BJ (cell line): ENCODE measurements around the gene CCDC138. TPM values are rescaled to one million over a fixed set of nuclear protein-coding genes. Genes with fewer than 3 reads are reported as not detected.

Experiments used
- CTCF ChIA-PET: fragments of 350-600 bp; formaldehyde crosslinking; extraction: SDS; loops from one replicate; lab custom pipeline; 2021; ENCODE audit warnings: antibody characterized with exemption, inconsistent platforms; lab: Yijun Ruan, JAX
- POLR2A ChIA-PET: fragments of 300-600 bp; sonication (Branson Sonifier 250); formaldehyde crosslinking; extraction: SDS; loops from one replicate; lab custom pipeline; 2021; ENCODE audit warnings: antibody characterized with exemption; lab: Charles Lee
- DNase-seq: peaks from one replicate; pipeline ENCODE4 v3.0.0-alpha.2; 2011; ENCODE audit warnings: low read depth
- H3K27me3 ChIP-seq: 2 replicates; pipeline ENCODE4 v1.6.0; 2011; ENCODE audit warnings: low read length; ENCODE audit not compliant: control insufficient read depth, insufficient read depth
- H3K36me3 ChIP-seq: 2 replicates; pipeline ENCODE4 v1.5.1; 2011; ENCODE audit warnings: low read length; ENCODE audit not compliant: control insufficient read depth, insufficient read depth
- H3K4me3 ChIP-seq: 2 replicates; pipeline ENCODE4 v1.5.1; 2011; ENCODE audit warnings: low read depth, mild to moderate bottlenecking, control low read depth, low read length
- CTCF ChIP-seq: IDR thresholded peaks from 2 replicates; pipeline ENCODE4 v1.5.1; 2011; ENCODE audit warnings: low read depth, mild to moderate bottlenecking, control low read depth, inconsistent platforms, low read length, moderate library complexity; ENCODE audit not compliant: insufficient read depth
- polyA plus RNA-seq: library from polyadenylated mRNA; depleted of rRNA; stranded (reverse); fragments of >200 nt; gene quantifications from 2 replicates; pipeline ENCODE4 v1.2.3, GENCODE V29; 2011

Gene CCDC138
- polyA plus RNA-seq, 1 experiment, result 0.52 TPM

GRCh38 chr2:108908713-108909070 lies 122.1 kb downstream of the CCDC138 start:
- H3K4me3 ChIP-seq, result no peak overlapping the region
- H3K27me3 ChIP-seq, result peaks cover 3% of the 10 kb centered on the region; the same call in 1 of the 2 replicates
- ChIA-PET CTCF (interaction anchor here (1.5 kb wide), 1 partner anchor 20 kb away, joined by 4 read pairs; no protein-coding TSS in a partner anchor), POLR2A (no interaction called here)
- DNase-seq, result no peak
- TF ChIP-seq CTCF, result no peak
- H3K36me3 ChIP-seq, result no peaks in the 10 kb centered on the region

- no peaks in the 10 kb centered on the region for H3K36me3 ChIP-seq
- no peak for TF ChIP-seq CTCF
- no peak for DNase-seq
- POLR2A ChIA-PET, result no interaction called here
- H3K4me3 ChIP-seq, result no peak overlapping the region
- H3K27me3 ChIP-seq, result peaks cover 4% of the 10 kb centered on the region
- CTCF ChIA-PET, result no interaction called here
Measured at GRCh38 chr2:108909275-108909823, 122.8 kb downstream of the CCDC138 start.

- ChIA-PET POLR2A (no interaction called here), CTCF (no interaction called here)
- DNase-seq, result no peak
- Histone ChIP-seq H3K36me3 (no peaks in the 10 kb centered on the region), H3K4me3 (no peak overlapping the region), H3K27me3 (peaks cover 7% of the 10 kb centered on the region)
- TF ChIP-seq CTCF, result no peak
Measured at GRCh38 chr2:108910011-108910431, 123.5 kb downstream of the CCDC138 start.

GRCh38 chr2:108910541-108911396 lies 124.2 kb downstream of the CCDC138 start:
- H3K4me3 ChIP-seq, result no peak overlapping the region
- no peak for DNase-seq
- TF ChIP-seq CTCF, result no peak
- CTCF ChIA-PET, result no interaction called here
- peaks cover 7% of the 10 kb centered on the region for H3K27me3 ChIP-seq
- H3K36me3 ChIP-seq, result no peaks in the 10 kb centered on the region
- POLR2A ChIA-PET, result interaction anchor here (0.5 kb wide), 1 partner anchor 66 kb away, joined by 4 read pairs; no protein-coding TSS in a partner anchor

- CTCF ChIA-PET, result no interaction called here
- POLR2A ChIA-PET, result interaction anchor here (0.5 kb wide), 1 partner anchor 67 kb away, joined by 4 read pairs; no protein-coding TSS in a partner anchor
- H3K27me3 ChIP-seq, result peaks cover 9% of the 10 kb centered on the region
- no peak for DNase-seq
- no peak for TF ChIP-seq CTCF
- H3K36me3 ChIP-seq, result no peaks in the 10 kb centered on the region
- H3K4me3 ChIP-seq, result no peak overlapping the region
Measured at GRCh38 chr2:108911401-108911800, 124.8 kb downstream of the CCDC138 start.
